Activated CD4-positive, alpha-beta T cell treated with anti-CD3 and anti-CD28 coated beads, Interleukin-2, Interleukin-6, amounts not matched to agents 100 ng/mL and 50 ng/mL, durations not matched to agents 16 hours and 8 hours (primary cell): ENCODE results near the gene ZNF202.
A peak's percentile ranks its signal among the peaks of the same experiment; 100 is the strongest.
"Not testable (repeated sequence)": the region's sequence is repeated elsewhere in the genome, so short reads cannot be mapped to it uniquely, and the experiment has no call there.

Experiments used
- DNase-seq: peaks from one replicate; pipeline ENCODE4 v3.0.0-alpha.2; 2020

The ZNF202 gene

DNA sequence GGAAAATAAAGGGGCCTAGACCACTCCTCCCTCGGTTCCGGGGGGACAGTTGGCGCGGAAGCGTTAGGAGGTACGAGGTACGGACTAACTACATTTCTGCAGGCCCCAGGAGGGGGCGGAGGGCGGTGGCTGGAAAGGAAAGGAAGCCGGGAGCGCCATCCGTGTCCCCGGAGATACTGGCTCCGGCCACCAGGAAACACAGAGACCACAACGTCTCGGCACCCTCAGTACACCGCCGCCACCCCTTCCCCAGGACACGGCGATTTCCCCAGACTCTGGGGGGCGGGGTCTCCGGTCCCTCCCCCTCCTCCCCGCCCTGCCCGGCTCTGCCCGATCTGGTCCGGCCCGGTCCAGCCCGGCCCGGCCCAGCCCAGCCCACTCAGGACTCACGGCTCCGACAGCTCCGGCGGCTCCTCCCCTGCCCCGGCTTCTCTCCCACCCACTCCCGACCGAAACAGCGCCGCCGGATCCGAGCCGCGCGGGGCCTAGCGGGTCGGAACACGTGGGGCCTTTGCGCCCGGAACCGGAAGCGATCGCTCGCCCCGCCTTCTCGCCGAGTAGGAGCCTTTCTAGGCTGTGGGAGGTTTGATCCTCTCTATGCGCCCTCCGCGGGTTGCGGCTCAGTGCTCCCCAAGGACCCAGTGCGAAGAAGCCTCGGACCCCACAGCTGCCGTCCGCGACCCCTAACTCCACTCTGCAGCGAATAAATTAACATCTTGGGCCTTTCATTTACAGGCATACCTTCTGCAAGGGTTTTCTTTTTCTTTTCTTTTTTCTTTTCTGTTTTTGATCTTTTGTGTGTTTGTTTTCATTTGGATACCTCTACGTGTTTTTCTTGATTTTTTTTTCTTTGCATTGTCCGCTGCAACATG, at the start of gene ZNF202:
TSS of gene ZNF202 (minus strand) at position 502 of the 872 bp plus-strand sequence. CDS start 10,772 bp downstream, outside the sequence.
- peak; percentile 94 for DNase-seq

DNA sequence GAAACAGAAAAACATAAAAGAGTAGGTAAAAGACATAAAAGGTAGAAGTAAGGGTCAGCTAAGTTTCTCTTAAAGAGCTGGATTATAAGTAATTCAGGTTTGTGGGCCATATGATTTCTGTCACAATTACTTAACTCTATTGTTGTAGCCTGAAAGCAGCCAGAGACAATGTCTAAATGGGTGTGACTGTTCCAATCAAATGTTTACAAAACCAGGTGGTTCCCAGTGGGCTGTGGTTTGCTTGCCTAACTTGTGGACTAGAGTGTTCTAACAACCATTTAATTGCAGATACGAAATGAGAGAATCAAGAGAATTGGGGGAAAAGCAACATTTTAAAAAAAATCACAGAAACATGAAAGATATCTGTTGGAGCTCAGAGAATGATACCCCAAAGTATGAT, 42.1 kb upstream of the ZNF202 start:
- DNase-seq, result no peak

DNA sequence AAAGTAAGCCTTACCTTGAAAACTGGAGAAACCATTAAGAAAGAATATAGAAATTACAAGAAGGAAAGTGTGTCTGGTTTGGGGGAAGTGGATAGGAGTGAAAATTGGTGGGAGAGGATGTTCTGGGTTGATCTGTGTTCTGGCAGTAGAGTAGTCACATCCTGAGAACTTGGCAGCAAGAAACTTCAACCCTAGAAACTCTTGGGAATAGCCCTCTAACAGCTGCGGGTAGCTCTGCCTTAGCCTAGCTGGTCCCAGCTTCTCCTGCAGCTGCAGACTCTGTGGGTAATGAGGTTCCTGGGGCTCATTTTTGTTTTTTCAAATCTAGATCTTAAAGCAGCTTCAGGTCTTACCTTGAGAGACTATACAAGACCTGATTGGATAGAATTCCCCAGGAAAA, 37.1 kb upstream of the ZNF202 start:
- DNase-seq, result no peak

DNA sequence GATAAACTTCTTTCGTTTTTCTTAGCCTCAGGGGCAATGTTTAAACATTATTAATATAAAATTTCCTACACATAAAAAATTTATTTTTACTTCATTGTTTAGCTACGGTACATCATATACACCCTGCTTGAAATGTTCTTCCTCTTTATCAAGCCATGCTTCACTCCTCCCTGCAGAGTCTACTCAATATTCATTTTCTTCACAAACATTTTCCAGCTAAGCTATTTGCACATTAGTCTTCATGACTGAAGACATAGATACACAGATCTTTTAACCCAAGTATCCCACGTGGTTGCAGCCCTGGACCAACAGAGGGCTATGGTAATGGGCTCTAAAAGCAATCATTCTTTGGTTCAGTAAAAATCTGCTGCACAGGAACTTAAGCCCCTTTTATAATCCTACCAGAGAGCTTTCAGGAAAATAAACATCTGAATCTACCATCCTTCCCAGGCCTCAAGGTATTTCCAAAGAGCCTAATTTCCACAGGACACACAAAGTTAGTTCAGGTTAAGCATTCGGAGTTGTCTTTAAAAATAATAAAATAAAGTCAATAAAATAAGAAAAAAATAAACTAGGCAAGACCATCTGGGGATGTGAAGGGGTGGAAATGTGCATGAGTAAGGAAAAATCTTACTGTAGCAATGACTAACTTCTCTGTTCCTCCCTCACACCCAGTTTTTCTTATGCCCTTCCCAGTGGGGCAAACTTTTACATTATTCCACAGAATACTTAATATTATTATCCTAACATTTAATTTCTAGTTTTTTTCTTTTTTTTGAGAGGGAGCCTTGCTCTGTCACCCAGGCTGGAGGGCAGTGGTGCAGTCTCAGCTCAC, 34.5 kb upstream of the ZNF202 start:
- DNase-seq, result no peak

DNA sequence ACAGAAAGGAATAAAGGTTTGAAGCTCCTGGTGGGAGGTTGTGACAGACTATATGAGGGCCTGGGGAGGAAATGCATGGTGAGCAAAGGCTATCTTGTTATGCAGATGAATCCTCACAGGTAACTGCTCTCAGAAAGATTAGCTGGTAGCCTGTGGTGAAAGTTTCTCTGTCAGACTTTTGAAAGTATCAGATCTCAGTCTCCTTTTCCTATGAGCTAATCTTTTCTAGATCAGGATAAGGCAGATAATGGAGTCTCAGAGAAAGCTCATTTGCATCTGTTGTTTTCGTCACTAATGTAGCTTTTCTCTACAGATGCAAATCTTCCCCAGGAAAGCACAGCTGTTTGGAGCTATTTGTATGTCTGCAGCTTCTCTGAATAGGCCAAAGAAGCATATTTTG, 33.8 kb upstream of the ZNF202 start:
- DNase-seq, result no peak

DNA sequence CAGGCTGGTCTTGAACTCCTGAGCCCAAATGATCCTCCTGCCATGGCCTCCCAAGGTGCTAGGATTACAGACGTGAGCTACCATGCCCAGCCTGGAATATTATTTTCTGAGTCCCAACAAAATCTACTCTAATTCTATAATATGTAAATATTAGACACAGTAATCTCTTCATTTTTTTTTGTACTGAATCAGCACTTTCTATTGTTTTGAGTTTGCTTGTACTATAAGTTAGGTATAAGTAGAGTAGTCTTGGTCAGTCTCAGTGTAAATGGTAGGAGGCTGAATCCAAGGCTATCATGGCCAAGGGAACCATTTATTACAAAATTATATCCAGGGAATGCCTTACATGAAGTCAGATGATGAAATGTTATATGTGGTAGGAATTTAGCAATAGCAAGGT, 32.5 kb upstream of the ZNF202 start:
- DNase-seq, result no peak

DNA sequence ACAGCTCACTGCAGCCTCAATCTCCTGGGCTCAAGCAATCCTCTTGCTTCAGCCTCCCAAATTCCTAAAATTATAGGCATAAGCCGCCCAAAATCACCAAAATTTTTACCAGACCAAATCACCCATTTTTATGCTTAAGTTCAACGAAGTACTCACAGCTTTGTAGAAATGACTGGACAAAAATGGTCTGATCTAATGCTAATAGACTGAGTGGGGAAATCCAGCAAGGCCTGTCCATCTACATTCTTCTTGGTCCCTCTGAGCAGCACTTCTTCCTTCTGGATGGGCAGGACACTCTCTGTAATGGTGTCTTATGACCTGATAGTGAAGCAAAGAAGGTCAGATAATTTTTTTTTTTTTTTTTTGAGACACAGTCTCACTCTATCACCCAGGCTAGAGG, 31.6 kb upstream of the ZNF202 start:
- DNase-seq, result no peak

DNA sequence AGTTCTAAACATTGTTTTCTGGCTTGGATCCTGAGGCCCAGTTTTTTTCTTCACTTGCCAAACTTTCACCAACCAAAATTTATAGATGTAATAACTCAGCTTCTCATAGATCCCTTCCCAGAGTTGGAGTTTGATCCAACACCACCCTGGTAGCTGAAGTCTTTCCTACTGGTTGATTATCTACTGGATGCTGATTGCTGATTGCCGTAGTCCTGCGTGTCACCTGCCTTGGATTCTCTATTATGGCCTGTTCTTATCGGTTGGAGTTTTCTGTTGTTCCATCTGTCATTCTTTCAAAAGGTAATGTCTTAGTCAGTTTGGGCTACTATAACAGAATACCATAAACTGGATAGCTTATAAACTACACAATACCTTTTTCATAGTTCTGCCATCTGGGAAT, 30.2 kb upstream of the ZNF202 start:
- no peak for DNase-seq

DNA sequence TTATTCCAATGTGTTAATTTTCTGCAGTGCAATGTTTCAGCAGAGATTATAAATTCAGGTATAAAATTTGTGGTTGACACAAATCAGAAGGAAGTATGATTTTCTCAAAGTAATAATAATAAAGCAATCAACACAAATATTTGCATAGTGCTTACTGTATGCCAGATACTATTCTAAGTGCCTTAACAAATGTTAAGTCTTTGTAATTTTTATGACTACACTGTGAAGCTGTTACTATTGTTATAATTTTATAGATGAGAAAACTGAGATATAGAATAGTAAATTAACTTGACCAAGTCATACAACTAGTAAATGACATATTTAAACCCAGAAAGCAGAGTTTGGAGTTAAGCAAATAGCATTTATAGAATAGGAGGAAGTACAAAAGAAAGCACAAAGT, 29.3 kb upstream of the ZNF202 start:
- DNase-seq, result no peak

DNA sequence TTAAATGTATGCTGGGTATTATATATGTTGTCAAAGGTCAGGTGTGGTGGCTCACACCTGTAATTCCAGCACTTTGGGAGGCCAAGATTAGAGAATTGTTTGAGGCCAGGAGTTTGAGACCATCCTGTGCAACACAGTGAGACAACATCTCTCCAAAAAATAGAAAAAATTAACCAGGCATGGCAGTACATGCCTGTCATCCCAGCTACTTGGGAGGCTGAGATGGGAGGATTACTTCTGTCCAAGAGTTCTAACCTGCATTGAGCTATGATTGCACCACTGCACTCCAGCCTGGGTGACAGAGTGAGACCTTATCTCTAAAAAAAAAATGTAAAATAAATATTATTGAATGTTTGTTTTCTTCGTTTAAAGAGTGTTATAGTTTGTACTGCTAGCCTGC, 24.1 kb upstream of the ZNF202 start:
- no peak for DNase-seq

DNA sequence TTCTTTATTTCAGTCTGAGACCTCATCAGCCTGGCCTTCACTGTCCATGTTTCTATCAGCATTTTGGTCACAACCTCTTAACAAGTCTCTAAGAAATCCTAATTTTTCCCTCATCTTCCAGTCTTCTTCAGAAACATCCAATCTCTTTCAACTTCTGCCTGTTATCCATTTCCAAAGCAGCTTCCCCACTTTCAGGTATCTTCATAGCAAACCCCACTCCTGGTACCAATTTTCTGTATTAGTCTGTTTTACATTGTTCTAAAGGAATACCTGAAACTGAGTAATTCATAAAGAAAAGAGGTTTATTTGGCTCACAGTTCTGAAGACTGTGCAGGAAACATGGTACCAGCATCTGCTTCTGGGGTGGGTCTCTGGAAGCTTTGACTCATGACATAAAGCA, 21.0 kb upstream of the ZNF202 start:
- no peak for DNase-seq

DNA sequence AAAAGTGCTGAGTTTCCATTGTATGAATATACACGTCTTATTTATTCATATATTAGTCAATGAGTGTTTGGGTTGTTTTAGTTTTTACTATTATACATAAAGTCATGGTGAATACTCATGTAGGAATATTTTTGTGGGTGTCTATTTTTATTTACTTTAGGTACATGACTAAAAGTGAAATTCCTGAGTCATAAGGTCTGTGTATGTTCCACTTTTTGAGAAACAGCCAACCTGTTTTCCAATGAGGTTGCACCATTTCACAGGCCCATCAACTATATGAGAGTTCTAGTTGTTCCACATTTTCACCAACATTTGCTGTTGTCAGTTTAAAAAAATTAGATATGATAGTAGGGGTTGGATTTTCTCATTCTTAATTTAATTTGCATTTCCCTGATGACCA, 19.4 kb upstream of the ZNF202 start:
- DNase-seq, result peak; percentile 61

DNA sequence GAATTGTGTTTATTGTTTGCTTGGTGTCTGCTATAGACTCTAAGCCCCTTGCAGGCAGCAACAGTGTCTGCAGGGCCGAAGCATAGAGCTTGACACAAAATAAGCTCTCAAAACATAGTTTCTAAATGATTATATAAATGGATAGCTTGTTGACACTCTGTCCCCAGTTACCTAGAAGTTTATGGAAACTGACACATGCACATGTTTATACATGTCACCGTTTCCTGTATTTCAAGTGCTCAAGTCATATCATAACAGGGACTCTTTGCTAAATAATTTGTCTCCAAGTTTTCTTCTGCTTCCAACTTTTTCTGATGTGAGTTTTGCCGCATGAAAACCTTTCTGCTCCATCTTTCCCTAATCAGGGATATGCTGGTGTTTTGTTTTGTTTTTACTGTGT, 16.5 kb upstream of the ZNF202 start:
- no peak for DNase-seq

DNA sequence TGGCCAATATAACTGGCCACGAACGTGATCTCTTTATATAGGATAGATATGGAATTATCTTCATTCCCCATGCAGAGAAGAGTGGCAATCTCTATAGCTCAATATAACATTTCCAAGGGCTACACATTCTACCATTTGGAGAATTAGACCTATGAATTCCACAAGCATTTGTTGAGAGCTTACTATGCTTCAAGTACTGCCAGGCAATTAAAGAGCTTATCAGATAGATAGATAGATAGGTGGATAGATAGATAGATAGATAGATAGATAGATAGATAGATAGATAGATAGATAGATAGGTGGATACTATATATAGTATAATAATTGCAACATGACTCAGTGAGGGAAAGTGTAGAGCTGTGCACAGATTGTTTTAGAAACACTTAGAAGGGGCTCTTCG, 14.4 kb upstream of the ZNF202 start:
- no peak for DNase-seq

DNA sequence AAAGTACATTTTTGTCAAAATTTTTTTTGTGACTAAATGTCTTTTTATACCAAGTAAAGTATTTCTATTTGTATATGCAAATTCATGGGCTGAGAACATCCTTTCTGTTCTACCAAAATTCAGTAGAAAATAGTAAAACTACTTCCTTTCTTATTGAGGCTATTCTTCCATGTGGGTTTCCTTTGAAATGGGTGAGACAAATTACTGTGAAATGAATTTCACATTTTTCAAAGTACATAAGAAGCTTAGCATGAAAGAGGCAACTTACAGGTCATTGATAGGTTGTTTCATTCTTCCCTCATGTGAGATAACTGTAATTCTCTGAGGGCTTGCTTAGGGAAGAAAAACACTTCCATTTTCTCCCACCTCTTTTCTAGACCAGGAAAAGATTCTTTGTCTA, 13.9 kb upstream of the ZNF202 start:
- no peak for DNase-seq

DNA sequence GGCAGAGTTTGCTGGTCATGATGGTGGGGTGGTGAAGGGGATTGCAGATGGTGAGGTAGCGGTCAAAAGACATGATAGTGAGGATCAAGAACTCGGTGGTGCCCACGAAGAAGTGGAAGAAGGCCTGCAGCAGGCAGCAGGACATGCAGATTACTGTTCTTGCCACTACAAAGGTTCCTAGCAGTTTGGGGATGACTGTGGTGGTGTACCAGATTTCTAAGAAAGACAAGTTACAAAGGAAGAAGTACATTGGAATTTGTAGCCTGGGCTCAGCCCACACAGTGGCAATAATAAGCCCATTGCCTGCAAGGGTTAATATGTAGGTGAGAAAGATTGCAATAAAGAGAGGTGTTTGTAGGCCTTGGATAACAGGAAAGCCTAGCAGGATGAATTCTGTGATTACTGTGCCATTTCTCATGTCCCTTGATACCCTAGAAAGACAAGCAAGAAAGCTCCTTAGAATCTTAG, 12.7 kb upstream of the ZNF202 start, which contains the start of gene OR6X1:
TSS of gene OR6X1 (minus strand) at position 418 of the 468 bp plus-strand sequence. CDS start at position 418, 0 bp downstream.
- DNase-seq, result peak; percentile 10

DNA sequence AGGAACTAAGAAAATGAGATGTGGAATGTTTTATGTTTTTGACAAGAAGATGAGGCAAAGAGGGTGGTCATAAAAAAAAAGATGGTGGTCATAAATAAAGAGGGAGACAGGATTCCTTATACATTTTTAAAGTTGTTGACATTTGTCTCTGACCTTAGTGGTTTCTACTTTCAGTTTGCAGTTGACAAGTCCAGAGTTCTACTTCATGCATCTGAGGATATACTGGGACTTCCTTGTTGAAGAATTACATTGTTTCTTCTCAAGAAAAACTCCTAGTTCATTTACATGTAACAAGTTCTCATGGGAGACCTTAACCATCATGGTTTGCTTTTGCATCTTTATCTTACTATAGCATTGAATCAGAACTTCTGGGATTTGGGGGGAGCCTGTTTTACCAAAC, 11.7 kb upstream of the ZNF202 start:
- DNase-seq, result no peak

DNA sequence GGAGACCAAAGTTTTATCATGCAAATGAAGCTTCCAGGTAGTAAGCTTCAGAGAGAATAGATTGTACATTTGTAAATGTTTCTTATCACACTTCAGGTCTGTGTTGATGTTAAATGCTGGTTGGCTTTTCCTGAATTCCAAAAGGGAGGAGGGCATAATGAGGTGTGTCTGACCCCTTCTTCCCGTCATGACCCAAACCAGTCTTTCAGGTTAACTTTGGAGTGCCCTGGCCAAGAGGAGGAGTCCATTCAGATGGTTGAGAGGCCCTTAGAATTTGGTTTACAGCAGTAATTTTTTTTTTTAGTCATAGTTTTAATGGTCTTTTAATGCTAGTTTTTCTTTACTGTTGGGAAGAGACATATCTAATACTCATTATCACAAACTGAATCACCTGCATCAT, 10.3 kb upstream of the ZNF202 start:
- no peak for DNase-seq

DNA sequence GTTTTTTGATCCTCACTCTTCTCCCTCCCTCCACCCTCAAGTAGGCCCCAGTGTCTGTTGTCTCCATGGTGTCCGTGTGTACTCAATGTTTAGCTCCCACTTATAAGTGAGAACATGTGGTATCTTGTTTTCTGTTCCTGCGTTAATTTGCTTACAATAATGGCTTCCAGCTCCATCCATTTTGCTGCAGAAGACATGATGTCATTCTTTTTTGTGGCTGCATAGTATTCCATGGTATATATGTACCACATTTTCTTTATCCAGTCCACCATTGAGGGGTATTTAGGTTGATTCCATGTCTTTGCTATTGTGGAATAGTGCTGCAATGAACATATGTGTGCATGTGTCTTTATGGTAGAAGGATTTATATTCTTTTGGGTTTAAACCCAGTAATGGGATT, 6.9 kb upstream of the ZNF202 start:
- DNase-seq, result not testable (repeated sequence)

DNA sequence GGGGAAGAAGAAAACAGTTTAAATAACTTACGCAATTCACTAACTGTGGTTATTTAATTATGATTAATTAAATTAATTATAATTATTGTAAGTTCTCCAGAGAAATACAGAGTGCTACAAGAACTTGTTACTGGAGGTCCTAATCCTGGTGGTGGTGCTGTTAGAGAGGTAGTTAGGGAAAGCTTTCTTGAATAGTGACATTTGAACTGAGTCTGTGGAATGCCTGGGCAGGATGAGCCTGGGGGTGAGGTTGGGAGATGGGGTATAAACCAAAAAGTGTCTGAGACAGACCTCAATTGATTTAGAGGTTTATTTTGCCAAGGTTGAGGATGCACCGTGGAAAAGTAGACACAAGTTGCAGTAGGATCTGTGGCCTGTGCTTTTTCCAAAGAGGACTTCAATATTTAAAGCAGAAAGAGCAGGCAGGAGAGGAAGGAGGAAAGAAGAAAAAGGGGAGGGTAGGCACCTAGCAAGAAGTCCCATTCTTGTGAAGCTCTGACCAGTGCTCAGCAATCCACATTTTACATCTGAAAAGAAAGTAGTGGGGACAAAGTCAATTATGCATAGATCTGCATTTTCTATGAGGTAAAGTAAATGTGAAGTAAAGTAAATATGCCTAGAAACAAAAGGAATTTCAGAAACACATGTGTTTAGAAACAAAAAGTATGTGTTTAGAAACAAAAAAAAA, 4.4 kb upstream of the ZNF202 start:
- no peak for DNase-seq

DNA sequence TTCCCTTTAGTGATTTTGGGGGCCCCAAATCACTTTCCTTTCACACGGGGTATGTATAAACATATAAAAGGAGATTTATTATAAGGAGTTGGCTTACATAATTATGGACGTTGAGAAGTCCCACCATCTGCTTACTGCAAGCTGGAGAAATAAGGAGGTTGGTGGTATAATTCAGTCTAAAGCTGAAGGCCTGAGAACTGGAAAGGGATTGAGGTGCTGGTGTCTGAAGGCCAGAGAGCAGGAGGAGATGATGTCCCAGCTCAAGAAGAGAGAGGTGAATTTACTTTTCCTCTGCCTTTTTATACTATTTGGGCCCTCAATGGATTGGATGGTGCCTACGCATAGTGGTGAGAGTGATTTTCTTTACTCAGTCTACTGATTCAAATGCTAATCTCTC, 1.3 kb upstream of the ZNF202 start:
- DNase-seq, result no peak

DNA sequence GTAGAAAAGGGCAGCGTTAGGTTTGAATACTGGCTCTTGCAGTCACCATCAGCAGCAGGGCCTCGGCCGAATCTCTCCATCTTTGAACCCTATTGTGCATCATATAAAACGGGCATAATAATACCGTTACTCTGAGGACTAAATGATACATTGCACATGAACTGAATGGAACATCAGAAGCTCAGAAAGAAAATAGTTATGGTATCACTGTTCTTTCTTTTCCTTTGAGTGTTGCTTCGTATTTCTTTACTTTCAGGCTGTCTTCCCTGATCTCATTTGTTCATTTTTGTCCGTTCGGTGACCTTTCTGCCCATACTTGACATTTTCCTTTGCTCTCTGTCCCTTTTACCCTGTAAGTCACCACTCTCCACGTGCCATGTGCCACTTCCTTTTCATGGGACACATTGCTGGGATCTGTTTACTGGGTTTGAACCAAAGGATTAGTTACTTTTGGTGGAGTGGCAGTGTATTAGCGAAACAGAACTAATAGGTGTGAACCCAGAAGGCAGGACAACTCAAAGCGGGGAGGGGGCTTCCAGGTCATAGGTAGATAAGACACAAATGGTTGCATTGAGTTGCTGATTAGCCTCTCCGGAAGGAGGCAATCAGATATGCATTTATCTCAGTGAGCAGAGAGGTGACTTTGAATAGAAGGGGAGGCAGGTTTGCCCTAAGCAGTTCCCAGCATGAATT, 717 bp upstream of the ZNF202 start:
- DNase-seq, result peak; percentile 14

DNA sequence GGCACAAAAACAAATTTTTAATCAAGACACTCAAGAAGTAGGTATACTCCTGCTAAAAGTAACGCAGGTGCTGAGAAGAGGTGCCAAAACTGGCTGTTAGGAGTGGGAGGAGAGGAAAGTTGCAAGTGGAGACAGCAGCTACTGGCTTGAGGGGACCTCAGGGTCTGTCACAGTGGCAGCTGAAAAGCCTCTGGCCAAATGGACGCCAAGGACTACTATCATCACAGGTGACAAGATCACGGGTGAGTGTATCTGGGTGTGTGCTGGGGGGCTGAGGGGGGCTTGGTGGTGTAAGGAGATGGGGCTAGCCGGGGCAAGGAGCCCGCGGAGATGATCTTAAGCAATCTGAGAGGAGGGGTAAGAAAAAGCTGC, 687 bp downstream of the ZNF202 start:
- DNase-seq, result no peak
